NAMALWA (cell line): ENCODE results near the gene PPP1R14B.
A peak's percentile ranks its signal among the peaks of the same experiment; 100 is the strongest.

Experiments used
- DNase-seq: peaks from one replicate; pipeline ENCODE4 v3.0.0-alpha.2; 2015; ENCODE audit warnings: low spot score

PPP1R14B gene

DNA sequence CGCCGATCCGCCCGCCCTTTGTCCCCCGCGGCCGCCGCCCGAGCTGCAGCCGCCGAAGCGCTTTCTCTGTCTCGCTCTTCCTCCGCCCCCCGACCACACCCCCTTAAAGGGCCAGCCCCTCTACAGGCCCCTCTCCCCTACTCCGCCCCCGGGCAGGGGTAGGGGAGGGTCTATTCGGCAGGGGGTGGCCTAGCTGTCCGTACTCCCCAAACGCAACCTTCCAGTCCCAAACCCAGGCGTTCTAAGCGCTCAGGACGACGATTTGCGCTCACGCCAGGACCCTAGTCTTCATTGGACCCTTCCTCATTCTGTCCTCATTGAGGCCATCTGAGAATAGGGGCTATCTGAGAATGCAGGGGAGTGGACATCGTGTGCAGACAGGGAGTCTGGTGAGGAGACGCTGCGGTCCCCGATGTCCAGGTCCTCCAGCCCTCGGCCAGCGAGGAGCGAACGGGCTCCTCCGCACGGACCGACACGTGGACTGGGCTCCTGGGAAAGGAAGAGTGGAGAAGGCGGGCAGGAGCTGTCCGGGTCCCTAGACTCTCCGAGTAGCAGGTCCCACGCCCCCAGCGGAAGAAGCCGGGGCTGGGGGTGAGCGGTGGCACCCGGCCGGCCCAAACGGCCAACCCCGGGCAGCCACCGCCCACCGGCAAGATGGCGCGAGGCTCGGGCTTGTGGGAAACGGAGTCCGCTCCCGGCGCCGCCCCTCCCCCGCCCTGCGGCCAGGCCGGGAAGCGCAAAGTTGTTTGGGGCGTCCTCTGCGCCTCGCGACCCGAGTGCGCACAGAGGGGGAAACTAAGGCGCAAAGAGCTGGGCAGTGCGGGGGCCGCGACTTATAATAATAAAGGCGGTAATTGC is at the start of gene PPP1R14B:
Gene PPP1R14B, minus strand, starts transcription at position 73 of the 858 bp plus-strand sequence. CDS start 270 bp downstream, outside the sequence.
- DNase-seq = peak; percentile 87

DNA sequence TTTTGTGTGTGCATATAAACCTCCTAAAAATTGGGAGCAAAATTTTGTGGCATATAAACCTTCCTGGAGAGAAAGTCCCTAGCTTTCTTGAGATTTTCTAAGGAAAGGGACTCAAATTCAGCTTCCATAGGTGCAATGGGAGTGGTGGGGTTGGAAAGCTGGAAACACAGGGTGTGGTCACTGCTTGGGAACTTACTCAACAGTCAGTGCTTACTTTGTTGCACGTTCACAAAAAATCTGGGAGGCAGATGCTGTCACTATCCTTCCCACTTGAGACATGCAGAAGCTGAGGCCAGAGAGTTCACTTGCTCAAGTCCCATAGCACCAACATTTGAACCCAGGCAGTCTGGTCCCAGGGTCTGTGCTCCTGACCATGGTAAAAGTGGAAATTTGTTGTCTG is 49.5 kb upstream of the PPP1R14B start:
- DNase-seq = no peak

- no peak for DNase-seq
Measured at GRCh38 chr11:64295760-64296159, 49.0 kb upstream of the PPP1R14B start.

- no peak for DNase-seq
Measured at GRCh38 chr11:64294774-64295173, 48.0 kb upstream of the PPP1R14B start.

- DNase-seq = no peak
Measured at GRCh38 chr11:64292460-64293254, 45.9 kb upstream of the PPP1R14B start.

- no peak for DNase-seq
Measured at GRCh38 chr11:64291752-64292459, 45.2 kb upstream of the PPP1R14B start.

DNA sequence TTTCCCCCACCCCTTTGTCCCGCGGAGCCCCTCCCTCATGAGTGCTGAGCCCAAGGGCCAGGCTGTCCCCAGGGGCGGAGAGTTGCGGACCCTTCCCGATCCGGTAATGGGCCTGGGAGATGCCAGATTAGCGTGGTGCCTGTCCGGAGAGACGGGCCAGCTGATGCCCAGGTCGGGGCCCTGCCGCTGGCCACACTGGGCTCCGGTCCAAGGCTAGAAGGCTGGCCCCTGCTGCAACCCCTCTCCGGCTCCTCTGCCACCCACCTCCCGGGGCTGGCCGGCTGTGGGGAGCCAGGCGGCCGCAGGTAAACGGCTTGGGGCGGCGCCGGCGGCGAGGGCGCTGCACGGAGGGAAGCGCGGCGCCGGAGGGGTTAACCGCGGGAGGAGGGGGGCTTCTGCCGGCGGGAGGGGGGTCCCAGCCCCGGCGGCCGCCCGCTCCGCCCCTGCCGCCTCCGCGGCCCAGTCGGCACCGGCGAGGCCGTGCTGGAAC is 44.6 kb upstream of the PPP1R14B start, which contains the start of gene KCNK4:
Gene KCNK4, plus strand, starts transcription at position 41 of the 490 bp plus-strand sequence. CDS start 1,717 bp downstream, outside the sequence.
- no peak for DNase-seq

GRCh38 chr11:64290352-64291261 is 43.9 kb upstream of the PPP1R14B start:
- DNase-seq = no peak

DNA sequence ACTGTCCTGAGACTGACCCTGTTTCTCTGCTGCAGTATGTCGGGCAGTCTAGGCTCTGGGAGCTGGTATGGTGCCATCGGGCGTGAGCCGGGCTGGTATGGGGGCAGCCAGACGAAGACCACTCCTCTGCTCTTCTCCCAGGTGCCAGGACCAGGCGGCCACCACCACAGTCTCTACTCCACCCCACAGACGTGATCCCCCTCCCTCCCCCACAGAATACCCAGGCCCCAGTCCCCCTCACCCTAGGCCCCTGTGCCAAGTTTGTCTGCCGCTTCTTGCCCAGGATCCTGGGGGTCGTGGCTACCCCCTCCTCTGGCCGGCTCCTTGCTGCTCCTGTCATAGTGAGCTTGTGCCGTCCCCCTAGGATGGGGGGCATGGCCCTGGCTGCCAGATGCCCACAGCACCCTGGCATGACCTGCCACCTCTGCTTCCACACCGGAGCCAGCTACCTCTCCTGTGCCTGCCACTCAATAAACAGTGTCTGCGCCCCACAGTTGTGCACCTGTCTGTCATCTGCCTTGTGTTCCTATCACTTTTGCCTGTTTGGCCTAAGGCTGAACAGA is 42.3 kb upstream of the PPP1R14B start:
- no peak for DNase-seq

DNA sequence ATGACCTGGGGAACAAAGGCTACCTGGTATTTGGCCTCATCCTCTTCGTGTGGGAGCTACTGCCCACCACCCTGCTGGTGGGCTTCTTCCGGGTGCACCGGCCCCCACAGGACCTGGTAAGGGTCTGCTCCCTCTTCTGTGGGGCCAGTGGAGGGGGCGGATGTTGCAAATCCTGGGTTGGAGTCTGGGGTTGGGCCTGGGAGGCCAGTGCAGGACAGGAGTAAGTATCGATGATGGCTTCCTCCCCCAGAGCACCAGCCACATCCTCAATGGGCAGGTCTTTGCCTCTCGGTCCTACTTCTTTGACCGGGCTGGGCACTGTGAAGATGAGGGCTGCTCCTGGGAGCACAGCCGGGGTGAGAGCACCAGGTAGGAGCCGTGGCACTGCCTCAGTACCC is 41.6 kb upstream of the PPP1R14B start:
- DNase-seq = no peak

DNA sequence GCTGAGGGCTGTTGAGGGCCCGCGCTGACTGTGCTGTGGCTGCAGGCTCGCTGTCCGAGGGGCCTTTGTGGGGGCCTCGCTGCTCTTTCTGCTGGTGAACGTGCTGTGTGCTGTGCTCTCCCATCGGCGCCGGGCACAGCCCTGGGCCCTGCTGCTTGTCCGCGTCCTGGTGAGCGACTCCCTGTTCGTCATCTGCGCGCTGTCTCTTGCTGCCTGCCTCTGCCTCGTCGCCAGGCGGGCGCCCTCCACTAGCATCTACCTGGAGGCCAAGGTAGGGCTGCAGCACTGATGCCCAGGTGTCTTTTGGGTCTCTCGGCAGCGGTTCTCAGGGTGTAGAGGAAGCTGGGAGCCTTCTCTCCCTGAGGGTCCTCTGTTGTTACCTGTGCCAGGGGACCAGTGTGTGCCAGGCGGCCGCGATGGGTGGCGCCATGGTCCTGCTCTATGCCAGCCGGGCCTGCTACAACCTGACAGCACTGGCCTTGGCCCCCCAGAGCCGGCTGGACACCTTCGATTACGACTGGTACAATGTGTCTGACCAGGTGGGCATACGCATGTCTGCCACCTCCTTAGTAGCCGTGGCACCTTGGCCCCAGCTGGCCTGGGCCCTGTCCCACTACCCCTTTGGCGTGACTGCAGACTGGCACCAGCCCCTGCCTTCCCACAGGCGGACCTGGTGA is 41.1 kb upstream of the PPP1R14B start:
- no peak for DNase-seq

DNA sequence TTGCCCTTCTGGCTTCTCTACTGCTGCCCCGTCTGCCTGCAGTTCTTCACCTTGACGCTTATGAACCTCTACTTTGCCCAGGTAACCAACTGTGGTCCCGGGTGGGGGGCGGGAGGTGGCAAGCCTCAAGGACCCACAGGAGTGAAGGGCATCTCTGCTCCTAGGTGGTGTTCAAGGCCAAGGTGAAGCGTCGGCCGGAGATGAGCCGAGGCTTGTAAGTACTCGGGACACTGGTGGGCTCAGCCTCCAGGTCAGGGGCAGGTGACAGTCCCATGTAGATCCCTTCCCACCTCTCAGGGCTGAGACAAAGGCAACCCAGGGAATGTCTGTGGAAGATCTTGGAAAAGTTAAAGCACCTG is 40.0 kb upstream of the PPP1R14B start:
- DNase-seq = no peak

- peak; percentile 65 for DNase-seq
Measured at GRCh38 chr11:64285885-64286800, 39.4 kb upstream of the PPP1R14B start.

DNA sequence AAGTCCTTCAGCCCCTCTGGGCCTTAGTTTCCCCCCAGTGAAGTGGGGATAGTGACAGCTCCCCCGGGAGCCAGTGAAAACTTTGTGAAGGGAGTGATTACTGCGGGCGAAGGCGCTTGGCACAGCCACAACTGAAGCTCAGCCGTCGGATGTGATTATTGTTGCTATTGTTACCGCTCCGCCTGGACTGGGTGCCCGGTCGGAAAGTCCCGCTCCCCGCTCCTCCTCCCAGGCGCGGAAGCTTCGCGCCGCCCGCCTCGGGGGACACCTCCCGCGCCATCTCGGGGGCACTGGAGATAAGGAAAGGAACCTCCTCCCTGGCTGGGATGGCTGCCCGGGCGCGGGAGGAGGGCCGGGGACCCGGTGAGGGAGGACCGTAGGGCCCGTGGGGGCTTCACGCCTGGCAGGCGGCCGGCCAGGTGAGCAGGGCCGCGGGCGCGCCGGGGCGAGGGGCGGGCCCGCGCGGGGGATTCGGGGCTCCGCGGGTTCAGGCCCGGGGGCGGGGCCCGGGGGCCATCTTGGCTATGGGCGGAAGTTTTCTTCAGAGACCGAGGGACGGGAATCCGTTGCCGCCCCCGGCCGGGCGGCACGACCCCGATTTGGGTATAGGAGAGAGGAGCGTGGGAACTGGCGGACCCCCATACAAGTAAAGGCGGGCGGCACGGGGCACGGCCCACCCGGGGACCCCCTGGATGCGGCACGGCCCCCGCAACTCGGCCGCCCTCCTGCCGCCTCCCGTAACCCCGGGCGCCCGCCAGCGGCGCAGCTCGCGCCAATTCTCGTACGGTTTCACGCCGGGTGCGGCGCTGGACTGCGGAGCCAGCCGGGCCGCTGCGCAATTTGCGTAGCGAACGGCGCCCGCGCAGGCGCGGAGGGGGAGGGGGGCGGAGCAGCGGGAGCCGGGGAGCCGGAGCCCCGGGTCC is 38.5 kb upstream of the PPP1R14B start, which contains the start of gene GPR137:
Gene GPR137, plus strand, starts transcription at position 887 of the 923 bp plus-strand sequence. CDS start 677 bp downstream, outside the sequence.
- peak; percentile 88 for DNase-seq

DNA sequence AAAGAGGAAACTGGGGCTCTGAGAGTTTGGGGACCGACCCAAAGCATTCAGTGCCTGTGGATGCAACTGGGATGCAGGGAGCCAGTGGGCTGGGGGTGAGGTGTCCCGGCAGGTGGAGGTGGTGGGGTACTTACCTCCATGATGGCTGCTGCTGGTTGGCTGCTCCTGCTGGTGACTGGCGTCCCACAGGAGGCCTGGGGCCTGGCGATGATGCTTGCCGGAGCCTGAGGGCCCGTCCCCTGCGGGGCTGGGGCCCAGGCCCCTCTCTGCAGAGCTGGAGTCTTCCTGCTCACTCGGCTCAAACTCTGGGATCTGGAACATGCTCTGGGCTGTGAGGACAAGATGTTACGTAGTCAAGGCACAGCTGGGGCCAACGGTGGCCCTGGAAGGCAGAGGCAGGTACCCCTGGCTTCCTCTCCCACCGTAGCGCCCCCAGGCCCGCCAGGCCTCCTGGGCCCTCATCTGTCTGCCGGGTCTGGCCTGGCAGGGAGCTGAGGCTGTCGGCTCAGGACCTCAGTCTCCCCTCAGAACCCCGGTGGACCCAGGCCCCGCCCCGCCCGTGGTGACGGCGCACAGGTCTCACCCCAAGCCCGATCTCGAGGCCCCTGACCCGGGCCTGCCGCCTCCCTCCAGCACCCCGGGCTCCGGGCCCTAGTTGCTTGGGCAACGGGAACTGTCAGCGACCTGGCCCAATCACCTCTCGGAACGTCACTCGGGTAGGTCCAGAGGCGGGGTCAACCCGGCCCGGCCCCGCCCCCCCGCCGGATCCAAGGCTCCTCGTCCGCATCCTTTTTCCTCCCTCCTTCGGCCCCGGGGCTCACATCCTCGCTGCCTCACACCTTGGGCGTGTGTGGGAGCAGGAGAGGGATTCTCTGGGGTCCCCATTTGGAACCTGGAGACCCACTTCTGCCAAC is 37.6 kb upstream of the PPP1R14B start, which contains the start of gene BAD:
Gene BAD, minus strand, starts transcription at position 618 of the 914 bp plus-strand sequence. Its CDS starts 297 bp downstream, at position 321.
- peak; percentile 95 for DNase-seq

DNA sequence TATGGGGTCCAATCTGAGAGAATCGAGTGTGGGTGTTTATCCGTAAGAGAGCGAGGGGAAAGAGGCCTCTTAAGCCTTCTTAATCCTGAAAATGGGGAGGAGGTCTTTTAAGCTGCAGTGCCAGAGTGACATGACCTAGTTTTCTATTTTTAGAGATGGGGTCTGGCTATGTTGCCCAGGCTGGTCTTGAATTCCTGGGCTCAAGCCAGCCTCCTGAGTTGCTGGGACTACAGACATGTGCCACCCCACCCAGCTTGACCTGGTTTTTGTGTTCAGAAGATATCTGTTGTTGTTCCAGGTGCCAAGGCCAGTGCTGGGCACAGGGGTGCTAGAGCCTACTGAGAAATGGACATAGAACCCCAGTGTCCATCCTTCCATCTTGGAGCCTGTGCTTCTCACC is 36.3 kb upstream of the PPP1R14B start:
- no peak for DNase-seq
